Stimulated activated CD4-positive, alpha-beta T cell treated with anti-CD3 and anti-CD28 coated beads, Interleukin-1b, Interleukin-23, amount 100 ng/mL, for 4 hours (primary cell): ENCODE measurements around the gene CGRRF1.
A peak's percentile ranks its signal among the peaks of the same experiment; 100 is the strongest.

Experiments
- DNase-seq, 2 donors: peaks; one replicate each; pipeline ENCODE4 v3.0.0-alpha.2; 2020; ENCODE audit warnings: low read depth in 2 of 2

The CGRRF1 gene, protein sequence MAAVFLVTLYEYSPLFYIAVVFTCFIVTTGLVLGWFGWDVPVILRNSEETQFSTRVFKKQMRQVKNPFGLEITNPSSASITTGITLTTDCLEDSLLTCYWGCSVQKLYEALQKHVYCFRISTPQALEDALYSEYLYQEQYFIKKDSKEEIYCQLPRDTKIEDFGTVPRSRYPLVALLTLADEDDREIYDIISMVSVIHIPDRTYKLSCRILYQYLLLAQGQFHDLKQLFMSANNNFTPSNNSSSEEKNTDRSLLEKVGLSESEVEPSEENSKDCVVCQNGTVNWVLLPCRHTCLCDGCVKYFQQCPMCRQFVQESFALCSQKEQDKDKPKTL

DNA sequence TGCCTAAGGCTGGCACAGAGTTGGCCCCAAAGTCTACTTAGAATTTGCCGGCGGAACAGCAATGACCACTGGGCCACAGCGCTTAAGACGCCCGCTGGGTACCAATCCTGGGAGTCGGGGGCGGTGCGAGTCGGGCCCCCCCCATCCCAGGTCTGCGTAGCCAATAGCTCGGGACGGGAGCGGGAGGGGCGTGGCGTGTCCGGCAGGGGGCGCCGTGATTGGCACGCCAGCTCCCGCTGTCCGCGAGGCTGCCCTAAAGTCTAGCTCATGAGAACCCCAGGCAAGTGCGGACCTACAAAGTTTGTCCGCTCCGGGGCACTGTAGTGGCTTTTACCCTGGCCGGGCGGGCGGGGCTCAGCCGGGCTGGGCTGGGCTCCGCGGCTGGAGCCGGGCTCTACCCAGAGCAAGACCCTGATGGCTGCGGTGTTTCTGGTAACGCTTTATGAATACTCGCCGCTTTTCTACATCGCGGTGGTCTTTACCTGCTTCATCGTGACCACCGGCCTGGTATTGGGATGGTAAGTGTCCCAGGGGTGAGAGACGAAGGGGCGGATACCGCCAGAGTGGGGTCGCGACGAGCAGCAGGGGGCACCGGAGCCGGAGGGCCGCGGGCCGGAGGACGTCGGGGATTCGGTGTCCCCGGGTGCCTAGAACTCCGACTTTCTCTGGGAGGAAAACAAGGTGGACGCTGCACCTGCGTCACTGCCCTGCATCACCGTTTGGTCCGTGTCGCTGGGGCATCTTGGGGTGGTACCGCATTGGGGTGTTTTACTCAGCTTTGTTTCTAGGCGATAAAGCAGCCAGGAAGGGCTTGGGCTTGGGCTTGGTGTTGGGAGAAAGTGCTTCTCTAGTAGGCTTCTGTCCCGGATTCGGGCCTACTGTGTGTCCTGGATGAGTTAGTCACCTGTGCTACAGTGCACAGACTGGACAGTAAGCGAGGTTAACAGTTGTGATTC is at the start of gene CGRRF1:
CGRRF1 (plus strand) TSS at position 361 of the 956 bp plus-strand sequence; CDS start at position 415, 54 bp downstream.
- DNase-seq, result peak; percentile 89 to 96

DNA sequence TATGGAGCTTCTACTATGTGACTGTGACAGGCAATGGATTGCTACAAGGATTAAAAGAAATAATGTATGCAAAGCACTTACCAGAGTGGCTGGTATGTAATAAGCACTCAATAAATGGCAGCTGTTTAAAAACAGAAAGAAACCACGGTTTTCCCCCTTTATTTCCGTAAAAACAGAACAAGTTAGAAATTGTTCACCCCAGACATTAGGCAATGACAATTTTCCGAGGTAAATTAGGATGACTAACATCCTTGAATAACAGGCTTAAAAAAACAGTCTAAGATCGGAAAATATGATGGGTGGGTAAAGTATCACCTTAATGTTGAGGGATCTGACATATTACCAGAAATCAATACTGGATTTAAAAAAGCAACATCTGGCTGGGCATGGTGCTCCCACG is 47.7 kb upstream of the CGRRF1 start:
- DNase-seq, result no peak

DNA sequence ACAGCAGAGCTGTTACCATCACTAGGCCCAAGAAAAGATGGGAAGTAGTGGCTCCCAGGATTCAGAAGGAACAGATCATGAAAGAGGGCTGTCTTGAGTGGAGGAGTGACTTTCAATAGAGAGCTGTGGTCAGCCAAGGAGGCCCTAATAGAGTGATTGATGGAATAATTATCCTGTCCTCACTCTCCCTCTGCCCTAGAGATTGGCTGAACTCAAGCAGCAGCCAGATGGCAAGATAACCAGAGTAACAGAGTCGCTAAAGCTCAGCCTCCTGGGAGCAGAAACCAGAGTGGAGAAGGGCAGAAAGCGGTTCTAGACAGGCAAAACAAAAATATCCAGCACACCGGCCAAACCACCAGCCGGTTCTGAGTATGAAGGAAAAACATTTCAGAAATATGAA is 44.1 kb upstream of the CGRRF1 start:
- no peak for DNase-seq

DNA sequence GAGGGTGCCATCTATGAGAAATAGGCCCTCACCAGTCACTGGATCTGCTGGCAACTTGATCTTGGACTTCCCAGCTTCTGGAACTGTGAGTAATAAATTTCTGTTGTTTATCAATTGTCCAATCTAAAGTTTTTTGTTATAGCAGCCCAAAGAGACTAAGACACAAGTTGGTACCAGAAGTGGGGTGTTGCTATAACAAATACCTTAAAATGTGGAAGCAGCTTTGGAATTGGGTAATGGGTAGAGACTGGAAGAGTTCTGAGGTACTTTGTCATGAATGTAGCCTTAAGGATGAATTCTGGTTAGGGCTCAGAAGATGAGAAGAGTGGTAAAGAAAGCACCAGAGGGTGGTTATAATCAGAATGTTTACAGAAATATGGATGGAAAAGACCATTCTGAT is 42.4 kb upstream of the CGRRF1 start:
- no peak for DNase-seq

DNA sequence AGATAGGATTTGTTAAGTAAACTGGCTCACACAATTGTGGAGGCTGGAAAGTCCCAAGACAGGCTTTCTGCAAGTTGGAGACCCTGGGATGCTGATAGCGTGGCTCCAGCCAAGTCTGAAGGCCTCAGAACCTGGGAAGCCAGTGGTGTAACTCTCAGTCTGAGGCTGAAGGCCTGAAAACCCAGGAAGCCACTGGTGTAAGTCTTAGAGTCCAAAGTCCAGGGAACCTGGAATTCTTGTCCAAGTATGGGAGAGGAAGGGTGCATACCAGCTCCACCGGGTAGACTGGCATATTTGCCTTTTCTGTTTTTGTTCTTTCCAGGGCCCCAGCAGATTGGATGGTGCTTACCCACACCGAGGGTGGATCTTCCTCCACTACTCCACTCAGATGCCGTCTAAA is 39.0 kb upstream of the CGRRF1 start:
- no peak for DNase-seq

DNA sequence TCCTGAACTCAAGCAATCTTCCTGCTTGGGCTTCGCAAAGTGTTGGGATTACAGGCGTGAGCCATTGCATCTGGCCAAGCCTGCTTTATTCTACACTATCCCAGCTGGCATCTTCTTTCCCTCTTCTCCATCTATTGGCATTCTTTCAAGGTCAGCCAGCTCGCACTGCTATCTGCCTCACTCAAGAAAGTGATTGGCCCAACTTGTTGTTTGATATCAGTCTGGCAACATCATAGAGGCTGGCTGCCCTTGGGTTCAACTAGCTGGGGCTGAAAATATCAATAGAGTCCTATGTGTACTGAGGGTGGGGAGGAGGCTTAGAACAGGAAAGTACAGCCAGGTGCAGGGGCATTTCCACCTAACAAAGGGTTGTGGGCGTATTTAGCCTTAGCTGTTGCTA is 38.1 kb upstream of the CGRRF1 start:
- DNase-seq, result no peak

DNA sequence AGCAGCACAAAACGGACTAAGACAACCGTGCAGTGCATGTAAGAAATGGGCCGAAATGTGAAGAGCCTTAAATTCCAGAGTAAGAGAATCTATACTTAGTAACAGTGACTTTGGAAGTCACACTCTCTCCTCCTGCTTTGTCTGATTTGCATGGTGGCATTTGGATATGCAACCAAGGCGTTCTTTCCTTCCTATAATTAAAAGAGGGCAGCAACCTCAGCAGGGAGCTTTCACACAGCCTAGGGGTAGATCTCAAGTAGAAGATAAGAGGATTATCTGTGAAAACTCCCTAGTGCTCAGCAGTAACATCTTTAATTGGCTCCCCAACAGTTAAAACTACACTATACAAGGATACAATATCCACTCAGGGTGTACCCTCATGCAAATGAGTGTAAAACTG is 37.4 kb upstream of the CGRRF1 start:
- DNase-seq, result no peak

DNA sequence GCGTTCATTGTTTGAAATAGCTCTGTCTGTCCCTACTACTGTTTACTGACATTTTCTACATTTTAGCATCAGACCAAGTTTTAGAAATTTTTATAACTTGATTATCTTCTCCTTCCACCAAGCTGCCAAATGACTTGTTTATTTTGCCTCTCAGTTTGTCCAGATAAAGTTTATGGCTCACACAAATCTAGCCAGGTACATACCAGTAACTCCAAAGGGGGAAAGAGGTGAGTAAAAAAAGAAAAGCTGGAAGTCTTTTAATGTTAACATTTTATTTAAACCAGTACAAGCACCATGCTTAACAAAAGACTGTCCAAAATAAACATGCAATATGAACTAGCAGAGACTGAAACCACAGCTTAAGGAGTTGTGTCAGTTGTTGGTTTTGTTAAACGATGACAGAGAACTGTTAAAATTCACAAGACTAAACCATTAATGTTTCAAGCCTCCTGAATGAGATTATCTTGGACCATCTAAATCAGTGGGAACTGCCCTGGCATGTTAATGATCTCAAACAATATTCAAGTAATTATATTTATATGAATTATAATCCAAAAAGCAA is 35.4 kb upstream of the CGRRF1 start:
- DNase-seq, result no peak

DNA sequence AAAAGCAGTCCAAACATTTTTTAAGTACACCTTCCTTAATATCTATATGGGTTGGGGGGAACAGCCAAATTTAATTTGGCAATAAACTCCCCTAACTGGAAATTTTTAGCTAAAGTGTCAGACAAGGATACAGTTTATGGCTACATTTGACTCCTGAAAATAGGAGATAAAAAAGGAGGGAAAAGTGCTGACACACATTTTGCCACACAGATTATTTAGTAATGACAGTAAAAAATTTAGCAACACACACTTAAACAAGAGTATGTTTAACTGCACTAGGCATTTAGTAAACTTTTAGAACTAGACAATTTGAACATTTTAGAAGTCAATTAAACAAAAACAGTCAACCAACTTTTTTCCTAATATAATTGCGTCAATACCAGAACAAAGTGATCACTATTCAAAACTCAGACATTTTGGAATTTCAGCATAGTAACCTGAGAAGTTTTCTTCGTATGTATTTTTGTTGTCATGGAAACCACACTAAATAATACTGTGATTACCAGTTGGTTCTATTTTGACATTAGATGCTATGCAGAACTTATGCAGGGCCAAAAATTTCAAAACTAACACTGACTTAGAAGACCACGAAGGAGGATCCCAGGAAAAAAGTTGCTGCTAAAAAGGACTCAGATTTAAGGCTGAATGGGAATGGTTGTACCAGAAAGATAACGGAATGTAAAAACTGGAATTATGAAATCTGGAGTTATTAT is 34.4 kb upstream of the CGRRF1 start:
- no peak for DNase-seq

DNA sequence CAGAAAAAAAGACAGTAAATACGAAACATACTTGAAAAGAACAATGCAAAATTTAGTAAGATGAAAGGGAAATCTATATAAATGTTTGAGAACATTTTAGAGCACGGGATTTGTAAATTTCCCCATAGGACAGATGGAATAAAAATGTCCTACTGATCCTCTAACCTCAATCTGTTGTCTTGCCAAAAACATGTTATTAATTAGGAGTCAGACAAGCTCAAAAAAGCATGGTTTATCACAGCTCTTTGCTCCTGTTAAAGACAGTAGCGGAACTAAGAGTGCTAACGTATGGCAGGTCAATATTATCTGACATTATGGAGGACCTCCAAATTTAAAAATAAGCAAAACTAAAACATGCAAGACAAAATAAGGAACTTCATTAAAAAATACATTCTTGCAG is 33.8 kb upstream of the CGRRF1 start:
- no peak for DNase-seq

DNA sequence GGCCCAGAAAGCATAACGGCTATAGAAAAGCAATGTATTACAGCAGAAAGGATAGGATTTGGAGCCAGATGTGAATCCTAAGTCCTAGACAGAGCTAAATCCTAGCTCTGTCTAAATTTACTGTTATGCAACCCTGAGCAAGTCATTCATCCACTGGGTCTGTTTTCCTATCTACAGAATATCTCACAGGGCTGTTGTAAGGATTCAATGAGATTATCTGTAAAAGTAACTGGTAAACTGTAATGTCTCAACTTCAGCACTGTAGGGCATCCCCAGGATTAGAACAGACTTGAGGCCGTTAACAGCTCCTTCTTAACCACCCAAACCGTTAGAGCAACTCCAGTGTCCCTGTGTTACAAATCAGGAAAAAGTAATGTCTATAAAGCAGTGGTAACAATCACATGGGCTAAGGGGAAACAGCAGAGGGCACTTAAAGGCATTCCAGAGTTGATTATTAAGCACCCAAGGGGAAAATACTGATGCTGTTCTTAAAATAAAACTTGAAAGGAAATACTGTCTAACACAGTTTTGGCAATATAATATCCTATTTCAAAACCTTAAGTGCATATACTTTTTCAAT is 31.0 kb upstream of the CGRRF1 start:
- DNase-seq, result no peak

DNA sequence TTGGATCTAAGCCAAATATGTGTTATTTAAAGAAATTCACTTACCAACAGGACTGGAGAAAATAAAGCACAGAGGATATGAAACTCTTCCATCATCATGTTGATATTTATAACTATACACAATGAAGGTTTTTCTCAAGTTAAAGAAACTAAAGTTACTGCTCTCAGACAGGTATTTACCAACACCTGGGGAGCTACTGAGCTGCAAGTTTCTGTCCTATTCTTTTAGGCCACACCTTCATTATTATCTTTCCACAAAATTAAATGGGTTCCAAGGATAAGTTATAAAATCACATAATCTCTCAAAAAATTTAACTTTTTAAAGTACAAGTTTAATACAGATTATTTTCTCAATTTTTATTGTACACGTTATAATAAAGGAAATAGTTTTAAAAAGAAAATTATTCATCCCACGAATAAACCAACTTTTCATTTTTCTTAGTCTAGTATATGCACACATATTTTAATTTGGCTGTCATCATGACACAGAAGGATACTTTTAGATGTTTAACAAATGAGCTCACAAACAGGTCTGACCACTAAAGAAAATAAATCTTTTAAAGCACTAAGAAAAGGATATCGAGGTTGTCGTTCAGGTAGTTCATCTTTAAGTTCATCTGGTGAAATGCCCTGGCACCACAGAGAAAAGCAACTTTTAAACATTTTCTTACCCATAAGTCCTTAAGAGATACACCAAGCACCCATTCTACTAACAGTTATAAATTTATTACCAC is 28.7 kb upstream of the CGRRF1 start:
- no peak for DNase-seq

DNA sequence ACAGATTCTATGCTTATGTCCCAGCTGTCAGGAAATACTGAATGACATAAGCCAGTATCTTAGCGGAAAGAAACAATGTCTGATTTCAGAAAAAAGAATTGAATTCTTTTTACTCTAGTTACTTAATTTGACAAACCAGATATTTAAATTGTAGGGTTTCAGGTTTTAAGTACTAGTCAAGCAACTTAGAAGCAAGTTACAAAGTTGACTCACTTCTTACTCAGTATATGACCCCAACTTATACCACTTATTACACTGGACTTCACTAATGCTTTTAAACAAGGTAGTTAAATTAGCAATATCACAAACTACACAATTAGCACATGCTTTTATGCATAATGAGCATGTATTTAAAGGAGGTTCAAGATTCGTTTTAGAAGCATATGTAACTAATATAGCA is 28.0 kb upstream of the CGRRF1 start:
- DNase-seq, result no peak

DNA sequence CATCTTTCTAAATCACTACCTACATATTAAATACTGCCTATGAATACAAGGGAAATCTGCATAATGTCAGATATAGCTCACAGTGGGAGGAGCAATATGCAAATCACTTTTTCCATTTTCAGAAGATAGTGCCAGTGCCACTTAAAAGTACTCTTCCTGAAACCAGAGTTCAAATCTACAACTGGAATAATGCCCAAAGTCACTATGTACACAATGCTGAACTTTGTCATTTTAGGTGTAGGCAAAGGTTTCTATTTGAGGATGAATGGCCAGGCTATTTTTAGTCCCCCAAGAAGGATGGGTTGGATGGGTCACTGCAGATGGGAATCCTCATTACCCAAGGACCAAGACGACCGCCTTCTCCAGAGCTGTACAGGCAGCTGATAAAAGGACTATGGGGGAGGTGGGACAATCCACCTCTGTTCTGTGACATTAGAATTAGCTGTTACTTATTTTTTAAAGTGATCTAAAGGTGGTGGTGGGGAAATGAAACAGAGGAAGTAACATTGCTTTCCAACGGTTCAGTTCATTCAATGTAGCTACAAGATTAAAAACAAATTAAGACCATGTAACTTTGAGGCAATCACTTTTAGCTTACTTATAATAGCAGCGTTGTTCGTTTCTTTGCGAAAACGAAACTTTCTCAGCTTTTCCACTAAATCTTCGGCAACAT is 26.5 kb upstream of the CGRRF1 start:
- no peak for DNase-seq

DNA sequence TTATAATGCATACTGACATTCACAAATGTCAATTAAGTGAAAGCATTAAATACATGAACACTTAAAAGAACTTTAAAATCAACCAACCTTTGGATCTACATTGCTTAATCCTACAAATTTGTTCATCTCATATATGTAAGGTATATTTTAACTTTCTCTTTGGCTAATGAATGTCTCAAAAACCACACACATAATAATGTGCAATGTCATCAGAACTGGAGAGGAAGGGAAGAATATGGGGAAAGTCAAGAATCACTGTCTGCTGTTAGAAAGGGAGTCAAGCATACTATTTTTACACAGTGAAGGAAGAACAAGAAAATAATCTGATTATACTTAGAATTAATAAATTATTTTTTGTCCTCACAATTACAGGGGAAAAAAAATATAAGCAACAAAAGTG is 25.9 kb upstream of the CGRRF1 start:
- DNase-seq, result no peak

DNA sequence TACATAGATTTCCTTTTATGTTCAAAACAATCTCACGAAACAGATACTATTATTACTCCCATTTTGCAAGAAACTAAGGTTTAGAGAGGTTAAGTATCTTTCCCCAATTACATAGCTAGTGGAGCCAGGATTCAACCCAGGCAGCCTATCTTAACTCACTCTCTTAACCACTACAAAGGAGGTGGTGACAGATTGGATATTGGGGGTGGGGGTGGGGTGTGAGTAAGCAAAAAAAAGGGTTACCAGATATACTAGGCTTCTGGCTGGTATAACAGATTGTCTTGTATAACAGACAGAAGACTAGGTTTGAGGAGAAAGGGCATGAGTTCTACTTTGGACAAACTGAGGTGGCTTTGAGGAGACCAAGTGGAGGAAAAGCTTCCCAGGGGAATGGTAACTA is 23.0 kb upstream of the CGRRF1 start:
- DNase-seq, result no peak

DNA sequence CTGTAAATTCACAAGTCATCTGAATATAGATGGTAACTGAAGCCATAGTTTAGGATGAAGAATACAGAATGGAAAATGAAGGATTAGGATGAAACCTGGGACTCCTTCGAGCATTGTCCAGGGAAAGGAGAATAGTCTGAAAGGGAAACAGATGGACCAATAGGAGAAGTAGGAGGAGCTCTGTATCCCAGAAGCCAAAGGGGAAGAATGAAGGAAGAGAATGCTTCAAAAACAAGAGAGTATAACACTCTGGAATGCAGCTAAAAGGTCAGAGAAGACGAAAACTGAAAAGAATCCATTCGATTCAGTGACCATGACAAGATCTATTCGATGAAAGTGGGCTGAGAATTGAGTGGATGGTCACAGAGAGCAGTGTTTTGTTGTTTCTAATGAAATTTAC is 21.9 kb upstream of the CGRRF1 start:
- no peak for DNase-seq

DNA sequence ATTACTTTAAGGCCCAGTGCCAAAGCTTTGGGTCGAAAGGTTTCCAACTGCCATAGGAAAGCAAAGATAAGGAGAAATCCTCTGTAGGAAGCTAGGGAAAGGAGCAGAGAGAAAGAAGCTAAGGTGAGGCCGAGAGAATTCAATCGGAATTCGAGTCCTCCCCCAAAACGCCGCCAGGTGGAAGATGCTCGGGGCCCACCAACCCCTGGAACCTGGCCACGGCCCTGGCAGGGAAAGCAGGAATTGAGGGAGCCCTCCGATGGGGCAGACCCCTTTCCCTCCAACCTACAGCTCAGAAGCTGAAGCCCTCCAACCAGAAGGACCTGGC is 21.4 kb upstream of the CGRRF1 start:
- DNase-seq, result no peak

DNA sequence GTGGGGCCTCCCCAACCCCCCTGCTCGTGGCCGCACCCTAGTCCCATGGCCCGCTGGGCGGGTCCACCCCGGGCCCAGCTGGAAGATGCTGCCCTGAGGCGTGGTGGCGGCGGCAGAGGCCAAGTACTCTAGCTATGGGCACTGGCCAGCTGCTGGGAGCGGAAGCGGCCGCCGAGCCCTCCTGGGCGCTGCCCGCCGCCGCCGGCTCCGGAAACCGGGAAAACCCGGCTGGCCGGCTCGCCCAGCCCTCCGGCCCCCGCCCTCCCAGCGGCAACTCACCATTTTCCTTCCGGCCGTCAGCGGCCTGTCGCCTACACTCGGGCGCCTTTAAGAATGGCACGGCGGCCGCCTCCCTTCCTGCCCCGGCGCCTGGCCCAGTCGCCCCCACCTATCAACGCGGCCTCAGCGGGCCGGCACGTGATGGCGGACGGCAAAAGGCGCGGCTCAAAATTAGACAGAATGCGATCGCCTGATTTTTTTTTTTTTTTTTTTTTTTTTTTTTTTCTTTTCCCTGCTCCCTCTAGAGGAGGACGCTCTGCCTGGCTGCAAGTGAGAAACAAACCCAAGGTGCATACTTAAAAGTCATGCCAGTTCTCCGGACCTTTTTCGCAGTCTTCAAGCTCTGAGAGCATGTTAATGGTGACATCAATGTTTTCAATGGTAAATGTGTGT is 20.9 kb upstream of the CGRRF1 start, which contains the start of gene GMFB:
GMFB (minus strand) TSS at position 335 of the 672 bp plus-strand sequence; CDS start at position 282, 53 bp downstream.
- DNase-seq, result peak; percentile 81 to 83

DNA sequence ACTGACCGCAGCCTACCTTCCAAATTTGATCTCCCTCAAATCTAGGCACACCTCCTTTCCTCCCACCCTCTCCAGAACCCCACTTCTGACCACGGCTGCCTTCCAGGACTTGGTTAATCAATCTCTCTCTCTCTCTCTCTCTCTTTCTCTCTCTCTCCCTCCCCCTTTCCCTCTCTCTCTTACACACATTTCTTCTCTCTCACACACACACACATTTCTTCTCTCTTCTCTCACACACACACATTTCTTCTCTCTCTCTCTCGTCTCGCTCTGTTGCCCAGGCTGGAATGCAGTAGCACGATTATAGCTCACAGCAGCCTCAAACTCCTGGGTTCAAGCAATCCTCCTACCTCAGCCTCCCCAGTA is 20.4 kb upstream of the CGRRF1 start:
- no peak for DNase-seq
